ENCODE data around the gene BRMS1L. TPM values are rescaled to one million over a fixed set of nuclear protein-coding genes. Genes with fewer than 3 reads are reported as not detected.

The BRMS1L gene
- polyA plus RNA-seq, 1 donor from 2014 or later: 30.8 TPM

DNA sequence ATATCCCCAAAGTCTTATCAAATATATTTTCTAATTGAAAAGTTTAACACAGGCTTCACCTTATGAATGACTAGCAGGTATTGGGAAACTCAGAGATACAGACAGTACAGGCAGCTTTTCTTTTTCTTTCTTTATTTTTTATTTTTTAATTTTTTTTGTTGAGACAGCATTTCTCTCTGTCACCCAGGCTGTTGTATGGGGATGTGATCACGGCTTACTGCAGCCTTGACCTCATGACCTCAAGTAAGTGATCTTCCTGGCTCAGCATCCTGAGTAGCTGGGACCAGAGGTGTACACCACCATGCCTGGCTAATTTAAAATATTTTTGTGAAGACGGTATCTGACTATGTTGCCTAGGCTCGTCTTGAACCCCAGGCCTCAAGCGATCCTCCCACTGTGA lies 85.0 kb downstream of the BRMS1L start:
- Histone ChIP-seq H3K9me2 (ENCODE audit: insufficient read depth, low read length) (no peaks in the 10 kb centered on the region), H3K27me3 (ENCODE audit: insufficient read depth, low read depth, low read length) (no peaks in the 10 kb centered on the region), H3K36me3 (ENCODE audit: insufficient read depth, low read length) (no peaks in the 10 kb centered on the region), H3F3A (ENCODE audit: insufficient read depth, low read length, poor library complexity, severe bottlenecking) (no peaks in the 10 kb centered on the region), H3K4me2 (ENCODE audit: low read length) (no peak overlapping the region), H3K27ac (ENCODE audit: low read length) (no peak overlapping the region), H3K9me3 (ENCODE audit: low read length) (no peaks in the 10 kb centered on the region), H3K79me2 (replicated peaks; ENCODE audit: insufficient read depth, low read length) (no peaks in the 10 kb centered on the region), H3K4me3 (ENCODE audit: low read length) (no peak overlapping the region), H3K9ac (ENCODE audit: low read length) (no peak overlapping the region), H4K20me1 (ENCODE audit: insufficient read depth) (no peaks in the 10 kb centered on the region), H2AFZ (ENCODE audit: low read depth, low read length) (no peak overlapping the region)
- TF ChIP-seq, protein P1, sequence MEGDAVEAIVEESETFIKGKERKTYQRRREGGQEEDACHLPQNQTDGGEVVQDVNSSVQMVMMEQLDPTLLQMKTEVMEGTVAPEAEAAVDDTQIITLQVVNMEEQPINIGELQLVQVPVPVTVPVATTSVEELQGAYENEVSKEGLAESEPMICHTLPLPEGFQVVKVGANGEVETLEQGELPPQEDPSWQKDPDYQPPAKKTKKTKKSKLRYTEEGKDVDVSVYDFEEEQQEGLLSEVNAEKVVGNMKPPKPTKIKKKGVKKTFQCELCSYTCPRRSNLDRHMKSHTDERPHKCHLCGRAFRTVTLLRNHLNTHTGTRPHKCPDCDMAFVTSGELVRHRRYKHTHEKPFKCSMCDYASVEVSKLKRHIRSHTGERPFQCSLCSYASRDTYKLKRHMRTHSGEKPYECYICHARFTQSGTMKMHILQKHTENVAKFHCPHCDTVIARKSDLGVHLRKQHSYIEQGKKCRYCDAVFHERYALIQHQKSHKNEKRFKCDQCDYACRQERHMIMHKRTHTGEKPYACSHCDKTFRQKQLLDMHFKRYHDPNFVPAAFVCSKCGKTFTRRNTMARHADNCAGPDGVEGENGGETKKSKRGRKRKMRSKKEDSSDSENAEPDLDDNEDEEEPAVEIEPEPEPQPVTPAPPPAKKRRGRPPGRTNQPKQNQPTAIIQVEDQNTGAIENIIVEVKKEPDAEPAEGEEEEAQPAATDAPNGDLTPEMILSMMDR (IDR thresholded peaks at IDR 0.05; ENCODE audit: poor library complexity, severe bottlenecking): no peak
- TF ChIP-seq SMC3 (conservative IDR thresholded peaks at IDR 0.05; ENCODE audit: poor library complexity) (no peak), EZH2 (IDR thresholded peaks at IDR 0.05; ENCODE audit: borderline replicate concordance, insufficient read depth, low read length, poor library complexity, severe bottlenecking) (no peak), EP300 (conservative IDR thresholded peaks at IDR 0.05; ENCODE audit: poor library complexity, severe bottlenecking) (no peak), POLR2AphosphoS5 (IDR thresholded peaks at IDR 0.05) (no peak), TAF1 (IDR thresholded peaks at IDR 0.05; ENCODE audit: low read depth) (no peak), MXI1 (conservative IDR thresholded peaks at IDR 0.05; ENCODE audit: poor library complexity, severe bottlenecking) (no peak), REST (IDR thresholded peaks at IDR 0.05; ENCODE audit: borderline replicate concordance) (no peak), RAD21 (conservative IDR thresholded peaks at IDR 0.05) (no peak)

DNA sequence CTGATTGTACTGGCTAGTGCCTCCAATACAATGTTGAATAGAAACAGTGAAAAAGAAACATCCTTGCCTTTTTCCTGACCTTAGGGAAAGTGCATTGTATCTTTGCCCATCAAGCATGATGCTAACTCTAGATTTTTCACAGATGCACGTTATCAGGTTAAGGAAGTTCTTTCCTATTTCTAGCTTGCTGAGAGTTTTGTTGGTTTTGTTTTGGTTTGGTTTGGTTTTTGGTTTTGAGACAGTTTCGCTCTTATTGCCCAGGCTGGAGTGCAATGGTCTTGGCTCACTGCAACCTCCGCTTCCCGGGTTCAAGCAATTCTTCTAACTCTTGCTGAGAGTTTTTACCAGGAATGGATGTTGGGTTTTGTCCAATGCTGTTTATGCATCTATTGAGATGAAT lies 89.0 kb downstream of the BRMS1L start:
- H3K27ac ChIP-seq (ENCODE audit: low read length): no peak overlapping the region

More for the DNA sequence above, 89.0 kb downstream of the BRMS1L start:
- Histone ChIP-seq H3K79me2 (replicated peaks; ENCODE audit: insufficient read depth, low read length) (no peaks in the 10 kb centered on the region), H3K9me3 (ENCODE audit: low read length) (no peaks in the 10 kb centered on the region), H2AFZ (ENCODE audit: low read depth, low read length) (no peak overlapping the region), H3K4me2 (ENCODE audit: low read length) (no peak overlapping the region), H3K9me2 (ENCODE audit: insufficient read depth, low read length) (no peaks in the 10 kb centered on the region), H3K27me3 (ENCODE audit: insufficient read depth, low read depth, low read length) (no peaks in the 10 kb centered on the region), H3K36me3 (ENCODE audit: insufficient read depth, low read length) (no peaks in the 10 kb centered on the region), H4K20me1 (ENCODE audit: insufficient read depth) (no peaks in the 10 kb centered on the region), H3K4me3 (ENCODE audit: low read length) (no peak overlapping the region), H3F3A (ENCODE audit: insufficient read depth, low read length, poor library complexity, severe bottlenecking) (no peaks in the 10 kb centered on the region), H3K9ac (ENCODE audit: low read length) (no peak overlapping the region)
- TF ChIP-seq TAF1 (IDR thresholded peaks at IDR 0.05; ENCODE audit: low read depth): no peak
- no peak for TF ChIP-seq MXI1 (conservative IDR thresholded peaks at IDR 0.05; ENCODE audit: poor library complexity, severe bottlenecking)
- TF ChIP-seq, protein P1 (IDR thresholded peaks at IDR 0.05; ENCODE audit: poor library complexity, severe bottlenecking): no peak
- no peak for TF ChIP-seq EZH2 (IDR thresholded peaks at IDR 0.05; ENCODE audit: borderline replicate concordance, insufficient read depth, low read length, poor library complexity, severe bottlenecking)
- no peak for TF ChIP-seq REST (IDR thresholded peaks at IDR 0.05; ENCODE audit: borderline replicate concordance)
- TF ChIP-seq POLR2AphosphoS5 (IDR thresholded peaks at IDR 0.05): no peak
- TF ChIP-seq RAD21 (conservative IDR thresholded peaks at IDR 0.05): no peak
- TF ChIP-seq SMC3 (conservative IDR thresholded peaks at IDR 0.05; ENCODE audit: poor library complexity): no peak
- no peak for TF ChIP-seq EP300 (conservative IDR thresholded peaks at IDR 0.05; ENCODE audit: poor library complexity, severe bottlenecking)

All from neural cell (in vitro differentiated cells).